HFFc6 (cell line): ENCODE results near the gene TUBB2A. TPM values are rescaled to one million over a fixed set of nuclear protein-coding genes. Genes with fewer than 3 reads are reported as not detected.
"Not testable (repeated sequence)": the region's sequence is repeated elsewhere in the genome, so short reads cannot be mapped to it uniquely, and the experiment has no call there.

Experiments used
- DNase-seq: peaks from one replicate; pipeline ENCODE4 v3.0.0-alpha.2; 2018
- H3K27ac Mint-ChIP-seq: 2 replicates; pipeline ENCODE4 v1.8.0; 2020; ENCODE audit warnings: mild to moderate bottlenecking, mixed read lengths
- H3K27me3 Mint-ChIP-seq: 2 replicates; pipeline ENCODE4 v1.8.0; 2021; ENCODE audit warnings: mild to moderate bottlenecking, moderate library complexity, mixed read lengths; ENCODE audit not compliant: insufficient read depth
- H3K36me3 Mint-ChIP-seq: 2 replicates; pipeline ENCODE4 v1.8.0; 2021; ENCODE audit warnings: low read depth, mixed read lengths
- H3K4me1 Mint-ChIP-seq: 2 replicates; pipeline ENCODE4 v1.8.0; 2020; ENCODE audit warnings: low read depth, mixed read lengths
- H3K4me3 Mint-ChIP-seq: 2 replicates; pipeline ENCODE4 v1.8.0; 2020; ENCODE audit warnings: mild to moderate bottlenecking, moderate library complexity, mixed read lengths
- H3K9me3 Mint-ChIP-seq: 2 replicates; pipeline ENCODE4 v1.8.0; 2020; ENCODE audit warnings: mild to moderate bottlenecking, mixed read lengths
- total RNA-seq, 6 experiments: library from RNA; stranded (reverse); fragmentation: NEBNext Ultra II Directional; extraction: Animal tissue kit (Norgen Biotek cat#: 25700); gene quantifications; 2 replicates in 1 of 6; 3 replicates in 5 of 6; pipeline ENCODE4 v1.2.3, GENCODE V29; 2021
- TF ChIP-seq, protein P1 (sequence below): fragments of 200-600 bp; sonication (generic); IDR thresholded peaks from 2 replicates; pipeline ENCODE4 v1.5.0; 2021; ENCODE audit warnings: antibody characterized with exemption, mild to moderate bottlenecking

The TUBB2A gene
- total RNA-seq, 6 experiments from 2014 or later = 114 to 152 (median 120) TPM

DNA sequence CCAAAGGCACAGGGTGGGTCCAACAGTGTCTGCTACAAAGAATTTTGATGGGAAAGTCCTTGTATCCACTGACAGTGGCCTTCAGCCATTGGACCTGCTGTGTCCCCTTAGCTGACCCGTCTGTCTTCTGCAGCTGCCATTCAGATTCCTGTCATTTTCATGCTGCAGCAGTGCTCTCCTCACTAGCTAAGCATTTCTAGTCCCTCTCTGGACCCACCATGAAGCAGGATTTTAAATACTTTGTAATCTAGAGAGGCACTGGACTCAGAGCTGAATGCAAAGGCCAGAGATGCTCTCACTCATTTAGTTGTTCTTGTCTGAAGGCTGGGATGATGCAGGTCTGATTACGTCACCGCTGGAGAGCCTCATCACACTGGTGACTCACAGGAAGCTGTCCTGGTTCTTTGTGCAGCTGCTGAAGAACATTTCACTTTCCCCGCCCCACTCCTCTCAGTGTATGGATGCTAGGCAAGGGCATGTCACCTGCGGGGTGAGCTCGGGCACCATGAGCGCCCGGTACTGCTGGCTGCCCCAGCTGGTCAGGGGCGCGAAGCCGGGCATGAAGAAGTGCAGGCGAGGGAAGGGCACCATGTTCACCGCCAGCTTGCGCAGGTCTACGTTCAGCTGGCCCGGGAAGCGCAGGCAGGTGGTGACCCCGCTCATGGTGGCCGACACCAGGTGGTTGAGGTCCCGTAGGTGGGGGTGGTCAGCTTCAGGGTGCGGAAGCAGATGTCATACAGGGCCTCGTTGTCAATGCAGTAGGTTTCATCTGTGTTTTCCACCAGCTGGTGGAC is 19.4 kb upstream of the TUBB2A start:
- peak; percentile 85 for DNase-seq
- peaks cover 14% of the 10 kb centered on the region for H3K27me3 Mint-ChIP-seq
- H3K27ac Mint-ChIP-seq = peak overlapping the region; percentile 29; the same call in 1 of the 2 replicates
- H3K4me3 Mint-ChIP-seq = no peak overlapping the region
- H3K9me3 Mint-ChIP-seq = no peaks in the 10 kb centered on the region
- H3K36me3 Mint-ChIP-seq = no peaks in the 10 kb centered on the region
- H3K4me1 Mint-ChIP-seq = peaks cover 14% of the 10 kb centered on the region
- TF ChIP-seq, protein P1, sequence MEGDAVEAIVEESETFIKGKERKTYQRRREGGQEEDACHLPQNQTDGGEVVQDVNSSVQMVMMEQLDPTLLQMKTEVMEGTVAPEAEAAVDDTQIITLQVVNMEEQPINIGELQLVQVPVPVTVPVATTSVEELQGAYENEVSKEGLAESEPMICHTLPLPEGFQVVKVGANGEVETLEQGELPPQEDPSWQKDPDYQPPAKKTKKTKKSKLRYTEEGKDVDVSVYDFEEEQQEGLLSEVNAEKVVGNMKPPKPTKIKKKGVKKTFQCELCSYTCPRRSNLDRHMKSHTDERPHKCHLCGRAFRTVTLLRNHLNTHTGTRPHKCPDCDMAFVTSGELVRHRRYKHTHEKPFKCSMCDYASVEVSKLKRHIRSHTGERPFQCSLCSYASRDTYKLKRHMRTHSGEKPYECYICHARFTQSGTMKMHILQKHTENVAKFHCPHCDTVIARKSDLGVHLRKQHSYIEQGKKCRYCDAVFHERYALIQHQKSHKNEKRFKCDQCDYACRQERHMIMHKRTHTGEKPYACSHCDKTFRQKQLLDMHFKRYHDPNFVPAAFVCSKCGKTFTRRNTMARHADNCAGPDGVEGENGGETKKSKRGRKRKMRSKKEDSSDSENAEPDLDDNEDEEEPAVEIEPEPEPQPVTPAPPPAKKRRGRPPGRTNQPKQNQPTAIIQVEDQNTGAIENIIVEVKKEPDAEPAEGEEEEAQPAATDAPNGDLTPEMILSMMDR = no peak

GRCh38 chr6:3175715-3176402 is 18.5 kb upstream of the TUBB2A start:
- Mint-ChIP-seq H3K4me3 (no peak overlapping the region), H3K9me3 (no peaks in the 10 kb centered on the region), H3K36me3 (no peaks in the 10 kb centered on the region), H3K27ac (no peak overlapping the region), H3K27me3 (peaks cover 12% of the 10 kb centered on the region; the same call in 1 of the 2 replicates), H3K4me1 (peaks cover 14% of the 10 kb centered on the region)
- TF ChIP-seq, protein P1 = no peak
- no peak for DNase-seq

DNA sequence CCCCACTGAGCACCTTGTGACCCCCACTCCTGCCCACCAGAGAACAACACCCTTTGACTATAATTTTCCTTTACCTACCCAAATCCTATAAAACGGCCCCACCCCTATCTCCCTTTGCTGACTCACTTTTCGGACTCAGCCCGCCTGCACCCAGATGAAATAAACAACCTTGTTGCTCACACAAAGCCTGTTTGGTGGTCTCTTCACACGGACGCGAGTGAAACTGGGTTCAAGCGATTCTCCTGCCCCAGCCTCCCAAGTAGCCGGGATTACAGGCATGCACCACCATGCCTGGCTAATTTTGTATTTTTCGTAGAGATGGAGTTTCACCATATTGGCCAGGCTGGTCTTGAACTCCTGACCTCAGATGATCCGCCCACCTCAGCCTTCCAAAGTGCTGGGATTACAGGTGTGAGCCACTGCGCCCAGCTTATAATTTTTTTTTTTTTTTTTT is 16.3 kb upstream of the TUBB2A start:
- not testable (repeated sequence) for H3K27me3 Mint-ChIP-seq, H3K27ac Mint-ChIP-seq, H3K9me3 Mint-ChIP-seq, H3K36me3 Mint-ChIP-seq, DNase-seq, H3K4me3 Mint-ChIP-seq
- H3K4me1 Mint-ChIP-seq = peaks cover 14% of the 10 kb centered on the region

DNA sequence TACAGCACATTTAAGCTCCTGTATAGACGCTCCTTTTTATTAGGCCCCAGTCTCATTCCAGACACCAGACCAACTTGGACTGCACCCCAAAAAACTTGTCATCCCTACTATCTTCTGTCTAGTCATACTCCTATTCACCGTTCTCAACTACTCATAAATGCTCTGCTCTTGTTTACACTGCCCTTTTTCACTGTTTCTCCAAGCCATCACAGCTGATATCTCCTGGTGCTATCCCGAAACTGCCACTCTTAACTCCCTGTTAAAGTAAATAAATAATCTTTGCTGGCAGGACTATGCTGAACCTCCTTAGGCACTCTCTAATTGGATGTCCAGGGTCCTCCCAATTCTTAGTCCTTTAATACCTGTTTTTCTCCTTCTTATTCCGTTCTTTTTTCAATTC is 15.4 kb upstream of the TUBB2A start:
- not testable (repeated sequence) for H3K9me3 Mint-ChIP-seq, H3K4me3 Mint-ChIP-seq, DNase-seq, H3K27ac Mint-ChIP-seq, H3K27me3 Mint-ChIP-seq, H3K36me3 Mint-ChIP-seq
- peaks cover 14% of the 10 kb centered on the region for H3K4me1 Mint-ChIP-seq

- not testable (repeated sequence) for DNase-seq, H3K36me3 Mint-ChIP-seq, H3K9me3 Mint-ChIP-seq, H3K27me3 Mint-ChIP-seq, H3K27ac Mint-ChIP-seq, H3K4me3 Mint-ChIP-seq
- peaks cover 20% of the 10 kb centered on the region for H3K4me1 Mint-ChIP-seq
Observed at GRCh38 chr6:3171313-3172175, 14.2 kb upstream of the TUBB2A start.

DNA sequence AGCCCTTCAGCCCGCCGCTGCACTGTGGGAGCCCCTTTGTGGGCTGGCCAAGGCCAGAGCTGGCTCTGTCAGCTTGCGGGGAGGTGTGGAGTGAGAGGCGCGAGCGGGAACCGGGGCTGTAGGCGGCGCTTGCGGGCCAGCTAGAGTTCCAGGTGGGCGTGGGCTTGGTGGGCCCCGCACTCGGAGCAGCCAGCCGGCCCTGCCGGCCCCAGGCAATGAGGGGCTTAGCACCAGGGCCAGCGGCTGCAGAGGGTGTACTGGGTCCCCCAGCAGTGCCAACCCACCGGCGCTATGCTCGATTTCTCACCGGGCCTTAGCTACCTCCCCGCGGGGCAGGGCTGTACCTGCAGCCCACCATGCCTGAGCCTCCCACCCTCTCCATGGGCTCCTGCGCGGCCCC is 13.3 kb upstream of the TUBB2A start:
- peaks cover 20% of the 10 kb centered on the region for H3K4me1 Mint-ChIP-seq
- H3K27ac Mint-ChIP-seq, H3K4me3 Mint-ChIP-seq, H3K9me3 Mint-ChIP-seq, DNase-seq, H3K27me3 Mint-ChIP-seq, H3K36me3 Mint-ChIP-seq: not testable (repeated sequence)

DNA sequence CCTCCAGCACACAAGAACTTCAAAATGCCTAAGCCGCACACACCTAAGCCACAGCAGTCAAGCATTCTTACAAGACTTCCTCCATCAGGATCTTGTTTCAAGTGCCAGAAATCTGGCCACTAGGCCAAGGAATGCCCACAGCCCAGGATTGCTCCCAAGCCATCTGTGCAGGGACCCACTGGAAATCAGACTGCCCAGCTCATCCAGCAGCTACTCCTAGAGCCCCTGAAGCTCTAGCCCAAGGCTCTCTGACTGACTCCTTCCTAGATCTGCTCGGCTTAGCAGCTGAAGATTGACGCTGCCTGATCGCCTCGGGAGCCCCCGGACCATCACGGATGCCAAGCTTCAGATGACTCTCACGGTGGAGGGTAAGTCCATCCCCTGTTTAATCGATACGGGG is 10.7 kb upstream of the TUBB2A start:
- not testable (repeated sequence) for H3K27me3 Mint-ChIP-seq, H3K4me3 Mint-ChIP-seq, DNase-seq, H3K36me3 Mint-ChIP-seq, H3K9me3 Mint-ChIP-seq, H3K27ac Mint-ChIP-seq
- peaks cover 43% of the 10 kb centered on the region for H3K4me1 Mint-ChIP-seq

DNA sequence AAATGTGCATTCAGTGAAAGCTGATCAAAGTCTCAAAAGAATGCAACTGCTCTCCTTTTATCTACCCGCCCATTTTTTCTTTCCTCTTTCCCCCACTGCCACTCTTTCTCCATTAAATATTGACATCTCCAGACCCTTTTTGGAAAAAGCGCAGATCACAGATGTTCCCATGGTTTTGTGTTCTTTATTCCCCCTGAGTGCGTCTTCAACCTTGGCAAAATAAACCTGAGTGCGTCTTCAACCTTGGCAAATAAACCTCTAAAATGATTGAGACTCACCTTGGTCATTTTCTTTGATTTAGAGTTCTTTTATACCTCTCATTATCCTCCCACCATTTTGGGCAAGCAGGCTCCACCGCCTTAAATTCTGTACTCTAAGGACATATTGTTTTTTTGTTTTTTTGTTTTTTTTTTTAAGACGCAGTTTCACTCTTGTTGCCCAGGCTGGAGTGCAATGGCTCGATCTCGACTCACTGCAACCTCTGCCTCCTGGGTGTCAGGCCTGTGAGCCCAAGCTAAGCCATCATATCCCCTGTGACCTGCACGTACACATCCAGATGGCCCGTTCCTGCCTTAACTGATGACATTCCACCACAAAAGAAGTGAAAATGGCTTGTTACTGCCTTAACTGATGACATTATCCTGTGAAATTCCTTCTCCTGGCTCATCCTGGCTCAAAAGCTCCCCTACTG is 9.3 kb upstream of the TUBB2A start:
- DNase-seq = not testable (repeated sequence)
- H3K27ac Mint-ChIP-seq = peak overlapping the region; percentile 92

More for the DNA sequence above, 9.3 kb upstream of the TUBB2A start:
- not testable (repeated sequence) for H3K4me3 Mint-ChIP-seq, H3K27me3 Mint-ChIP-seq, H3K9me3 Mint-ChIP-seq, H3K36me3 Mint-ChIP-seq
- peaks cover 54% of the 10 kb centered on the region for H3K4me1 Mint-ChIP-seq
